HTR-8/SVneo (cell line): Measurements from ENCODE around the gene RNU7-1.

Source experiments
- DNase-seq: peaks from one replicate; pipeline ENCODE4 v3.0.0; 2011; ENCODE audit warnings: low spot score, mixed read lengths; ENCODE audit not compliant: insufficient read length
- FAIRE-seq: peaks from 2 replicates; lab custom pipeline; 2011; peaks lifted over from hg19 to GRCh38; lab: Jason Lieb, UNC

RNU7-1 gene

DNA sequence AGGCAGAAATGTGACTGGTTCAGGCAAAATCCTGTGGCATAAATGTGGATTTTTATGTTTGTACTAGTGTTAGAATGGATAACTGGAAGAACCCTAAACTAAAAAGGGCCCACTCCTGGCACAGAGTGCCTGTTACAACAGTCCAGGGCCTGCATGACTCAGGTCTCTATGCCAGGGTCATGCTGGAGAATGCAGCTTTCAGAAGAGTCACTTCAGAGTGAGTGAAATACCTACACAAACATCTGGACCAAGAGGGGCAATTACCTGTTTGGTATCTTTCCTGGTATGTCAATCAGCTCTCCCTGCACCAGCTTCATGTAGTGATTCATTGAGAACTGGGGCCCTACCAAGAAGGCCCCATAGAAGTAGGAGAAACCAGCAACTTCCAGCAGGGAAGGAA lies 37.1 kb downstream of the RNU7-1 start:
- no peak for DNase-seq
- FAIRE-seq: no peak

DNA sequence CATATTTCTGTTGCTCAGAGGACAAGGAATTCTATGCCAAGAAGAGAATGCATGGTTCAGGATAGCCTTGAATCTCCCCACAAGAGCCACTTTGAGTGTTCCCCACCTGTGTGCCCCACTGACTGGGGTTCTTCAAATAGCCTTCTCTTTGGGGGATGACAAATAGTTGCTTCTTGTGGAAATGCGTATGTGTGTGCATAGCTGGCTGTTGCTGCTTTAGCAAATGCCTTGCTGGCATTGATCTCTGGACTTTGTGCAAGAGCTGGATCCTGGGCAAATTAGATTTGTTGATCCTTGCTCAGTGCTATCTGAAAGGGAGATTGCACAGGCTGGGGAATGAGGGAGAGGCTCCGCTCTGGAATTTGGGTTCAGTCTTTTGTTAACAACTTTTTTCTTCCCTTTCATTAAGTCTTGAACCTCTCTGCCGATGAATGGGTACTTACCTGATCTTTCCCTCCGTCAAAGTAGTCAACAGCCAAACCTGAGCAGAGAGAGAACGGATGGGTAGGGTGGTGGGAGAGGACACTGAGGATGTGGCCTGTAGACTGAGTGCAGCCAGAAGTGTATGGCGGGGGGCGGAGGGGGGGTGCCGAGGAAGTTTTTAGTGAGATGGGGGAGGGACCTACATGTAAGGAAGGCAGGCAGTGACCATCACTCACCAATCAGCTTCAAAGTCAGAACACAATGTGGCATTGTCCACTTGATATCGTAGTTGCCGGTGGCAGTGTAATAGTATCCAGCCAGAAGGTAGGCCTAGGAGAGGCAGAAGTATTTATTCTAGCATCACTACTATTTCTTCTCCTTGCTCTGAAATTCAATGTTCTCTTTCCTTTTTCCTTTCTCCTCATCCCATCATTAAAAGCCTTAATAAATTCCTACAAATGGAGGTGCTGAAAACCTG lies 37.8 kb downstream of the RNU7-1 start:
- FAIRE-seq (peak; percentile 46), DNase-seq (no peak)

DNA sequence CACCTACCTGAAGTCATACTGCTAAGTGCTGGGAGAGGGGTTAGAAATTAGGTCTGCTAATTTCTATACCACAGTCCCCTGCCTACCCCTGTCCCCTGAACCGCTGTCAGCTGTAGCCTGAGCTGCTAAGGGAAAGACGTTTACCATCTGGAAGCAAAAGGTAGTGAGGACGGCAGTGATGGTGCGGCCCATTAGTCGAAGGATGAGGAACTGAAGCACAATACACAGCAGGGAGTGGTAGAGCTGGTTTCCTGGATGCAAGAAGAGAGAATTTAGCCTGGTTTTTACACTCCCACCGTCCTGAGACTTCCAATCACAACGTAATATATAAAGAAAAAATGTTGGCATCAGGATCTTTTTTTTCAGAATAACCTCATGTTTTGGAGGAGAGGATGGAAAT lies 38.9 kb downstream of the RNU7-1 start:
- FAIRE-seq (no peak), DNase-seq (no peak)

DNA sequence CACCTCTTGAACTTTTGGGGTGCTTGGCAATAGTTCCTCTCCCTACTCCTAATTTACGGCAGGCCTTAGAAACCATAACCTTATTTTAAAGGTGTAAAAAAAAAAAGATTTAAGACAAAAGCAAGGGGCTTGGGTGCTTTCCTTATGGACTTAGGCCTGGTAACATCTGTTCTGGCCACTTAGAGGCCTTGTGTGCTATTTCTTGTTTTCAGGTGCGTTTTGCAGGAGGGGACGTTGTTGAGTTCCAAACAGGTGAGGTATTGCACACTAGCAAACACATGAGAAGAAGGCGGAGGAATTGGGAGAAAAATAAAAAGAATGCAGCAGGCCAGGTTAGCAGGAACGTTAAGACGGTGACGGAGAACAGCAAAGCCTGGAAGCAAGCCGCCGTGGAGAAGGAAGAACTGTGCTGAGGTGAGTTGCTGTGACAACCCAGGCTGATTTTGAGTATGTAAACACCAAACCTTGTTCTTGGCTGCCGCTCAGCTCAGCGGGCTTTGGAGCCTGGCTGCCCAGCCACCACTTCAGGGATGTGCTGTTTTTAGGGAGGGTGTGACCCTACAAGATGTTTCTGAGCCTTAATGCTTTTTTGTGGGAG lies 44.4 kb downstream of the RNU7-1 start:
- no peak for FAIRE-seq
- no peak for DNase-seq
